Gastroesophageal sphincter (tissue), 4 donors: ENCODE results near the gene COL4A3. TPM values are rescaled to one million over a fixed set of nuclear protein-coding genes. Genes with fewer than 3 reads are reported as not detected.

Experiments
- ATAC-seq: fragments of 150-250 bp; one replicate; pipeline ENCODE4 v1.9.1; 2016; ENCODE audit warnings: mild to moderate bottlenecking, moderate library complexity
- H3K27ac ChIP-seq, 4 donors: fragments of 200-600 bp; sonication (generic) in 3 of 4; 1 replicate in 3 of 4; 2 replicates in 1 of 4; pipeline ENCODE4 v1.5.1; 2016 to 2019
- H3K27me3 ChIP-seq: fragments of 200-600 bp; sonication (generic); one replicate; pipeline ENCODE4 v1.5.1; 2019
- H3K36me3 ChIP-seq, 2 donors: fragments of 200-600 bp; sonication (generic); one replicate each; pipeline ENCODE4 v1.5.1; 2019; ENCODE audit warnings: control low read depth in 1 of 2
- H3K4me1 ChIP-seq, 3 donors: fragments of 200-600 bp; sonication (generic); 1 replicate in 2 of 3; 2 replicates in 1 of 3; pipeline ENCODE4 v1.5.1; 2016 to 2019; ENCODE audit warnings: control low read depth in 2 of 3
- H3K4me3 ChIP-seq, 2 donors: fragments of 200-600 bp; sonication (generic); one replicate each; pipeline ENCODE4 v1.5.1; 2019; ENCODE audit warnings: mild to moderate bottlenecking in 1 of 2, moderate library complexity in 1 of 2
- H3K9me3 ChIP-seq, 3 donors: fragments of 200-600 bp; sonication (generic); one replicate each; pipeline ENCODE4 v1.5.1; 2017 to 2019; ENCODE audit warnings: control low read depth in 2 of 3
- EP300 ChIP-seq: sonication (generic); formaldehyde crosslinking; IDR thresholded peaks from one replicate; pipeline ENCODE4 v1.6.1; 2017; ENCODE audit warnings: antibody characterized with exemption, mild to moderate bottlenecking
- POLR2A ChIP-seq, 2 donors: fragments of 450-650 bp; IDR thresholded peaks; one replicate each; pipeline ENCODE4 v1.6.1; 2017; ENCODE audit warnings: antibody characterized with exemption in 2 of 2, mild to moderate bottlenecking in 2 of 2, moderate library complexity in 1 of 2
- POLR2AphosphoS5 ChIP-seq: sonication (generic); formaldehyde crosslinking; IDR thresholded peaks from one replicate; pipeline ENCODE4 v1.6.1; 2017; ENCODE audit warnings: antibody characterized with exemption
- WGBS, 2 donors: methylation state at CpG; one replicate each; pipeline ENCODE4 v1.1.5; 2018; ENCODE audit warnings: low coverage in 1 of 2; 5-methylcytosine and 5-hydroxymethylcytosine counted together
- total RNA-seq, 4 donors: library from RNA; depleted of rRNA; stranded (reverse); fragments of >200 nt; gene quantifications; one replicate each; pipeline ENCODE4 v1.1.0, GENCODE V29; 2016
- TF ChIP-seq, protein P1 (sequence below), 4 experiments: fragments of 200-600 bp in 2 of 4; fragments of 450-650 bp in 2 of 4; sonication (generic) in 1 of 4; IDR thresholded peaks; one replicate each; pipeline ENCODE4 v1.5.1; 2017 to 2019; ENCODE audit warnings: antibody characterized with exemption in 4 of 4, mild to moderate bottlenecking in 2 of 4, moderate library complexity in 2 of 4

Gene COL4A3
- total RNA-seq, 4 donors from 2014 or later: 2.7 to 8.9 (median 6.1) TPM

DNA sequence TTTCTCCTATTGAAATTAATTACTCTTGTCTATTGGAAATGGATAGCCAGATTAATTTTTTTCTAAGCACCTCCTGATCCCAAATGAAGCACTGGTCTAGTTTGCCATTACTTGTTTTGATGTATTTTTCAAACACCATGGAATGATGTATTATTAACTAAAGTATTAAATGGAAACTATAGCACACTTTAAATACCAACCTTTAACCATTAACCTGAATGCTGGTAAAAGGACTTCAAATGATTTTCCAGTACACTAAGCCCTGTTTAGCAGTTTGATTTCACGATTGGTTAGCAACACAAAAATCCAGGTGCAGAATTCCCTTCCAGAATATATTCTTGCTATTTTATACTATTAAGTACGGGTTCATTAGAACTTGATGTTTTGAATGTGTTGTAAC, 37.3 kb downstream of the COL4A3 start:
- H3K27me3 ChIP-seq: no peaks in the 10 kb centered on the region
- no peaks in the 10 kb centered on the region for H3K36me3 ChIP-seq
- no peak for TF ChIP-seq EP300
- TF ChIP-seq, protein P1, sequence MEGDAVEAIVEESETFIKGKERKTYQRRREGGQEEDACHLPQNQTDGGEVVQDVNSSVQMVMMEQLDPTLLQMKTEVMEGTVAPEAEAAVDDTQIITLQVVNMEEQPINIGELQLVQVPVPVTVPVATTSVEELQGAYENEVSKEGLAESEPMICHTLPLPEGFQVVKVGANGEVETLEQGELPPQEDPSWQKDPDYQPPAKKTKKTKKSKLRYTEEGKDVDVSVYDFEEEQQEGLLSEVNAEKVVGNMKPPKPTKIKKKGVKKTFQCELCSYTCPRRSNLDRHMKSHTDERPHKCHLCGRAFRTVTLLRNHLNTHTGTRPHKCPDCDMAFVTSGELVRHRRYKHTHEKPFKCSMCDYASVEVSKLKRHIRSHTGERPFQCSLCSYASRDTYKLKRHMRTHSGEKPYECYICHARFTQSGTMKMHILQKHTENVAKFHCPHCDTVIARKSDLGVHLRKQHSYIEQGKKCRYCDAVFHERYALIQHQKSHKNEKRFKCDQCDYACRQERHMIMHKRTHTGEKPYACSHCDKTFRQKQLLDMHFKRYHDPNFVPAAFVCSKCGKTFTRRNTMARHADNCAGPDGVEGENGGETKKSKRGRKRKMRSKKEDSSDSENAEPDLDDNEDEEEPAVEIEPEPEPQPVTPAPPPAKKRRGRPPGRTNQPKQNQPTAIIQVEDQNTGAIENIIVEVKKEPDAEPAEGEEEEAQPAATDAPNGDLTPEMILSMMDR (IDR thresholded peaks at IDR 0.05): no peak
- no peak for TF ChIP-seq POLR2A (IDR thresholded peaks at IDR 0.05)
- no peak for TF ChIP-seq POLR2AphosphoS5
- H3K9me3 ChIP-seq: no peaks in the 10 kb centered on the region
- H3K27ac ChIP-seq: no peak overlapping the region
- no peak overlapping the region for H3K4me3 ChIP-seq
- ATAC-seq: no peak
- 75 to 93% methylated on average over 2 of the region's 2 CpGs for WGBS, 2 donors
- no peaks in the 10 kb centered on the region for H3K4me1 ChIP-seq

DNA sequence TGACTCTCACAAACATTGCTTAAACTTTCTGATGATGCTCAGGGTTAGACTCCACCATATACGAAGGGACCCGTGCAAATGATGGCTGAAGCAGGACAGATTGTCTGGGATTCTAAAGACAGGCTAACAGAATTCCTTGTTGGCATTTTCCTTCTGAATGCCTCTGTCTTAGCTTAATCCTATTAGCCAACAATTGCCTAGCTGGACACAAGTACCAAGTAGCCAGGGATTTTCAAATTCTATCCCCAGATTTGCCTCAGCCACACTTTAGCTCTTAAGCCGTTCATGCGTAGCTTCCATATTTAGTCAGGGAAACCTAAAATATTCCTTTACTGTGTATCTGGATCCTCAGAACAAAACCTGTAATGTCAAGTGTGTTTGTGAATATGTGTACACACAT, 40.0 kb downstream of the COL4A3 start:
- no peak for ATAC-seq
- Histone ChIP-seq H3K27ac (no peak overlapping the region), H3K27me3 (no peaks in the 10 kb centered on the region), H3K36me3 (no peaks in the 10 kb centered on the region), H3K4me1 (no peaks in the 10 kb centered on the region), H3K9me3 (no peaks in the 10 kb centered on the region), H3K4me3 (no peak overlapping the region)
- TF ChIP-seq POLR2AphosphoS5 (no peak), POLR2A (IDR thresholded peaks at IDR 0.05) (no peak)
- TF ChIP-seq, protein P1 (IDR thresholded peaks at IDR 0.05): no peak
- WGBS, 2 donors: 85 to 97% methylated on average over 4 of the region's 4 CpGs

DNA sequence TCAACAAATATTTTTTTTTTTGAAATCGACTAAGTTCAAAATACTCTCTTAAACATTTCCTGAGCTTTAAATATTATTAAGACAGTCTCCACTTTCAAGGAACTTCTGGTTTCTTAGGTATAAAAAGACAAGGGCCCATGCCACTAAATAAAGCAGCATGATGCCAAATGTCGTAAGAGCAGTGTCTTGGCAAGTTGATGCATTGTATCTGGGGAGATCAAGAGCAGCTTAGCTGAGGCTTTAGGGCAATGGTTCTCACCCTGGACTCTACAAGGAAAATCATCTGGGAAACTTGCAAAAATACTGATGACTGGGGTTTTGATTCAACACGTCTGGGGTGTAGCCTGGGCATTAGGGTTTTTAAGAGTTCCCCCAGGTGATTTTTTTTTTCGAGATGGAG, 41.3 kb downstream of the COL4A3 start:
- H3K4me3 ChIP-seq: no peak overlapping the region
- H3K27me3 ChIP-seq: no peaks in the 10 kb centered on the region
- H3K36me3 ChIP-seq: no peaks in the 10 kb centered on the region
- no peak for ATAC-seq
- 59 to 73% methylated on average over 2 to 4 of the region's 4 CpGs for WGBS, 2 donors
- no peaks in the 10 kb centered on the region for H3K4me1 ChIP-seq
- no peak for TF ChIP-seq EP300
- TF ChIP-seq POLR2A (IDR thresholded peaks at IDR 0.05): no peak
- TF ChIP-seq, protein P1 (IDR thresholded peaks at IDR 0.05): no peak
- no peak for TF ChIP-seq POLR2AphosphoS5
- no peaks in the 10 kb centered on the region for H3K9me3 ChIP-seq
- H3K27ac ChIP-seq: no peak overlapping the region

DNA sequence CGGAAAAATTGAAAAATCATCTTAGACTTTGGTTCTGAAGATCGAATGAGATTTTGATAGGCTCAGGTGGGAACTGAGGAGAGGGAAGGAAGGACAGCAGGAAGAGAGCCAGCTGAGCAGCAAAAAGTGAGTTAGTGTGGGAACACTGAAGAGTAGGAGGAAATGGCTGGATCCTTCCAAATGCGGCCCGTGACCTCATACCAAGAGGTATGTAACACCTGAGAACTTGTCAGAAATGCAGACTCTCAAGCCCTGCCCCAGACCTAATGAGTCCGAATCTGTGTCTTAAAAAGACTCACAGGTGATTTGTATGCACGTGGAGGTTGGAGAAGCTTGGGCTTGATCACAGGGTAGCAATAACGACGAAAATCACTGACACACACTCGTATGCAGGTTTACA, 42.0 kb downstream of the COL4A3 start:
- TF ChIP-seq POLR2A (IDR thresholded peaks at IDR 0.05): no peak
- Histone ChIP-seq H3K9me3 (no peaks in the 10 kb centered on the region), H3K36me3 (no peaks in the 10 kb centered on the region), H3K4me3 (no peak overlapping the region), H3K4me1 (no peaks in the 10 kb centered on the region), H3K27me3 (no peaks in the 10 kb centered on the region), H3K27ac (no peak overlapping the region)
- 59 to 87% methylated on average over 5 to 9 of the region's 9 CpGs for WGBS, 2 donors
- no peak for ATAC-seq

DNA sequence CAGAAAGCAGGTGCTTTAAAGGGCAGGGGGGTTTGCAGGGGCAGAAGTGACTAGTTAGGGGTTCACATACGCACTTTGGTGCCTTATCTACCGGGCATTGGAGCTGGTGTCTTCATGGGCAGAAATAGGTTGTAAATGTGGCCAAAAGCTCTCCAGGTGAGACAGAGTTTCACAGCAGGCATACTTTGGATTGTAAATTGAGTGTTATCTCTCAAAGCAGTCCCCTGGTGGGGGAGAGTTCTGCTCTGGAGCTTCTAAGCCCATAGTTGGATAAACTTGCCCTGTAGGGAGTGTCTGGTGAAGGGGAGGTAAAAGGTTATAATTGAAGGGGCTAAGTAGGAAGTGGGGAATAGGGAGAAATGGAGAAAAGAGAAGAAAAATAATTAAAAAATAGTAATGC, 43.1 kb downstream of the COL4A3 start:
- no peaks in the 10 kb centered on the region for H3K27me3 ChIP-seq
- no peaks in the 10 kb centered on the region for H3K9me3 ChIP-seq
- H3K4me1 ChIP-seq: no peaks in the 10 kb centered on the region
- no peak for TF ChIP-seq EP300
- TF ChIP-seq POLR2AphosphoS5: no peak
- no peak for TF ChIP-seq POLR2A (IDR thresholded peaks at IDR 0.05)
- TF ChIP-seq, protein P1 (IDR thresholded peaks at IDR 0.05): no peak
- no peak overlapping the region for H3K27ac ChIP-seq
- no peak for ATAC-seq
- H3K4me3 ChIP-seq: no peak overlapping the region
- H3K36me3 ChIP-seq: no peaks in the 10 kb centered on the region
- 42 to 60% methylated on average over 2 of the region's 2 CpGs for WGBS, 2 donors

DNA sequence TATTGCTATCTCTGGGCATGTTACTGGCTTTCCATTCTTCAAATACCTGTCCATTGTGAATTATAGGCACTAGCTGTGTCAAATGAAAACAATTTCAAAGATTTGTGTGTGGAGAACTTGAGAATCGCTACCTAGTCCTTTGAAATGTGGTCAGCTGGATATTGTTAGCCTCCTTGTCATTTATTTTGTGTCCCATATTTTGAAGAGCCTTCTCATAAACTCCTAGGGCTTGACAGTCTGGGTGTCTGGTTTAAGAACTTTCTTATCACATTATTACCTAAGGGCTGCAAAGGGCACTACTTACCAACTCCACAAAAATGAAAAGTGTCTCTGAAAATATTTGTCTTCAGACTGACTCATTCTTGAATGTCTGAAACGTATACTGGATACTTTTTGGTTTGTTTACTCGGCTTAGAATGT, 50.2 kb downstream of the COL4A3 start:
- no peak overlapping the region for H3K4me3 ChIP-seq
- ATAC-seq: no peak
- WGBS, 2 donors: 72 to 79% methylated on average over 3 of the region's 3 CpGs
- no peaks in the 10 kb centered on the region for H3K9me3 ChIP-seq
- no peaks in the 10 kb centered on the region for H3K4me1 ChIP-seq
- TF ChIP-seq, protein P1 (IDR thresholded peaks at IDR 0.05): no peak
- no peak for TF ChIP-seq POLR2AphosphoS5
- no peak for TF ChIP-seq POLR2A (IDR thresholded peaks at IDR 0.05)
- TF ChIP-seq EP300: no peak
- no peaks in the 10 kb centered on the region for H3K36me3 ChIP-seq
- no peaks in the 10 kb centered on the region for H3K27me3 ChIP-seq
- no peak overlapping the region for H3K27ac ChIP-seq
